Activated CD8-positive, alpha-beta memory T cell treated with anti-CD3 and anti-CD28 coated beads for 36 hours (primary cell): ENCODE results near the gene HHLA2. TPM values are rescaled to one million over a fixed set of nuclear protein-coding genes. Genes with fewer than 3 reads are reported as not detected.
"Not testable (repeated sequence)": the region's sequence is repeated elsewhere in the genome, so short reads cannot be mapped to it uniquely, and the experiment has no call there.

ENCODE experiments used
- CTCF ChIA-PET: fragments of 350-600 bp; sonication (Branson Sonifier 250); formaldehyde crosslinking; loops from one replicate; lab custom pipeline; 2021; ENCODE audit warnings: antibody characterized with exemption; lab: Charles Lee
- POLR2A ChIA-PET: fragments of 350-600 bp; sonication (Branson Sonifier 250); formaldehyde crosslinking; loops from one replicate; lab custom pipeline; 2021; ENCODE audit warnings: antibody characterized with exemption; lab: Charles Lee
- total RNA-seq, 2 experiments: library from RNA; stranded (reverse); gene quantifications; one replicate each; pipeline ENCODE4 v1.2.3, GENCODE V29; 2021

Gene HHLA2
- total RNA-seq, 2 experiments from 2014 or later, result 1.3 to 1.4 TPM

- POLR2A ChIA-PET, result no interaction called here
These were observed 35.4 kb downstream of the HHLA2 start for GRCh38 chr3:108331792-108332191.

GRCh38 chr3:108333961-108334360, 37.6 kb downstream of the HHLA2 start:
- CTCF ChIA-PET, result no interaction called here
- POLR2A ChIA-PET, result no interaction called here

More at GRCh38 chr3:108331792-108332191, 35.4 kb downstream of the HHLA2 start:
- CTCF ChIA-PET, result no interaction called here

GRCh38 chr3:108334701-108335100, 38.4 kb downstream of the HHLA2 start:
- POLR2A ChIA-PET, result no interaction called here
- CTCF ChIA-PET, result no interaction called here

GRCh38 chr3:108338901-108339545, 42.7 kb downstream of the HHLA2 start:
- ChIA-PET CTCF (no interaction called here), POLR2A (no interaction called here)

GRCh38 chr3:108341911-108342310, 45.6 kb downstream of the HHLA2 start:
- ChIA-PET CTCF (interaction anchor here (0.6 kb wide), 1 partner anchor 167 kb away, joined by 3 read pairs; no protein-coding TSS in a partner anchor), POLR2A (interaction anchor here (0.7 kb wide), 1 partner anchor 444 kb away, joined by 12 read pairs; no protein-coding TSS in a partner anchor)

GRCh38 chr3:108342837-108343486, 46.6 kb downstream of the HHLA2 start:
- POLR2A ChIA-PET, result interaction anchor here (0.5 to 1.0 kb wide), 3 partner anchors 14 to 253 kb away, joined by 3 to 5 read pairs (median 4); no protein-coding TSS in a partner anchor
- CTCF ChIA-PET, result interaction anchor here (1.1 to 1.6 kb wide), 2 partner anchors 54 to 62 kb away, joined by 3 read pairs; no protein-coding TSS in a partner anchor

- ChIA-PET POLR2A (interaction anchor here (0.5 to 1.0 kb wide), 3 partner anchors 15 to 254 kb away, joined by 3 to 5 read pairs (median 4); no protein-coding TSS in a partner anchor), CTCF (interaction anchor here (1.1 to 1.6 kb wide), 2 partner anchors 54 to 62 kb away, joined by 3 read pairs; no protein-coding TSS in a partner anchor)
These were observed 47.1 kb downstream of the HHLA2 start for GRCh38 chr3:108343491-108343890.

GRCh38 chr3:108345492-108346205, 49.3 kb downstream of the HHLA2 start:
- CTCF ChIA-PET, result no interaction called here

GRCh38 chr3:108346301-108347227, 50.2 kb downstream of the HHLA2 start:
- ChIA-PET CTCF (no interaction called here), POLR2A (no interaction called here)

More at GRCh38 chr3:108345492-108346205, 49.3 kb downstream of the HHLA2 start:
- POLR2A ChIA-PET, result no interaction called here

- POLR2A ChIA-PET, result no interaction called here
- CTCF ChIA-PET, result no interaction called here
These were observed 55.8 kb downstream of the HHLA2 start for GRCh38 chr3:108352176-108352575.

GRCh38 chr3:108354562-108354961, 58.2 kb downstream of the HHLA2 start:
- ChIA-PET POLR2A (no interaction called here), CTCF (no interaction called here)

GRCh38 chr3:108357042-108357441, 60.7 kb downstream of the HHLA2 start:
- CTCF ChIA-PET, result no interaction called here
- POLR2A ChIA-PET, result no interaction called here

- CTCF ChIA-PET, result no interaction called here
These were observed 62.7 kb downstream of the HHLA2 start for GRCh38 chr3:108359011-108359410.

GRCh38 chr3:108376026-108376425, 79.7 kb downstream of the HHLA2 start:
- ChIA-PET POLR2A (no interaction called here), CTCF (no interaction called here)

More at GRCh38 chr3:108359011-108359410, 62.7 kb downstream of the HHLA2 start:
- POLR2A ChIA-PET, result no interaction called here

GRCh38 chr3:108377384-108377783, 81.0 kb downstream of the HHLA2 start:
- CTCF ChIA-PET, result no interaction called here
- POLR2A ChIA-PET, result no interaction called here

- CTCF ChIA-PET, result no interaction called here
These were observed 82.0 kb downstream of the HHLA2 start for GRCh38 chr3:108378153-108378951.

GRCh38 chr3:108378952-108379342, 82.6 kb downstream of the HHLA2 start:
- CTCF ChIA-PET, POLR2A ChIA-PET: not testable (repeated sequence)

More at GRCh38 chr3:108378153-108378951, 82.0 kb downstream of the HHLA2 start:
- POLR2A ChIA-PET, result no interaction called here
